ENCODE measurements around the gene LRMDA. TPM values are rescaled to one million over a fixed set of nuclear protein-coding genes. Genes with fewer than 3 reads are reported as not detected.

The LRMDA gene
- total and polyA plus RNA-seq, 2 of the 4 experiments (the other 2 are of a cell fraction) = 0.07 TPM; not detected in 1

DNA sequence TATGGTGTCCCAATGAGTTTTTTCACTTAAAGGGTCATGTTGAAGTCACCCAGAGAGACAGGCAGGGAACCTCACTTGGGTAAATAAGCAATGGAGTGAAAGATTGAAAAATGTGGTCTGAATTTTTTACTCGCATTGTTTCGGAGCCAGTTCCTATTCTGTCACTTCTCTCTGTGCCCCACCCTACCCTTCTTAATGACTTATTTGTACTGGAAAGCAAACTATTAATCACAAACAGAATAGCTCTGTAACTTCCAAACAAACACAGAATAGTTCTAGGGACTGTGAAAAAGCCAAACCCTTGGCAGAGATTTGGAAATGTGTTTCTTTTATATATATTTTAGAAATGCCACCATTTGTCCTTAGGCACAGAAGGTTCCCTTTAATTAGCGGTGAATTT lies 76.0 kb downstream of the LRMDA start:
- ATAC-seq (ENCODE audit: low read depth) (no peak), DNase-seq (no peak)
- WGBS, 2 experiments (ENCODE audit: extremely low coverage in 2 of 2, insufficient read length in 1 of 2) = no CpG with 5 or more reads among the region's 3 CpGs
- Histone ChIP-seq H4K5ac (ENCODE audit: low read depth, low read length) (no peak overlapping the region), H3K9me1 (ENCODE audit: insufficient read depth, low read length) (no peaks in the 10 kb centered on the region), H3K9ac (ENCODE audit: low read depth, low read length) (no peak overlapping the region), H2AFZ (replicated peaks; ENCODE audit: low read length, poor library complexity) (no peak overlapping the region), H2BK15ac (ENCODE audit: low read depth, low read length) (no peak overlapping the region), H3K4ac (ENCODE audit: low read depth, low read length) (no peak overlapping the region), H3K36me3 (ENCODE audit: control insufficient read depth, insufficient read depth, low read length) (no peaks in the 10 kb centered on the region), H2BK20ac (ENCODE audit: low read depth, low read length) (no peak overlapping the region), H3K27me3 (ENCODE audit: control insufficient read depth, insufficient read depth, low read length) (peaks cover 19% of the 10 kb centered on the region), H4K8ac (ENCODE audit: low read depth in 2 of 2, low read length in 2 of 2) (no peak overlapping the region), H2BK120ac (ENCODE audit: low read depth, low read length) (no peak overlapping the region), H3K18ac (ENCODE audit: low read depth, low read length) (no peak overlapping the region), H3K23ac (ENCODE audit: low read depth, low read length) (no peak overlapping the region), H3K4me1 (ENCODE audit: control insufficient read depth, insufficient read depth, low read length) (peaks cover 2% of the 10 kb centered on the region; the same call in 1 of the 2 replicates), H4K91ac (ENCODE audit: insufficient read depth, low read depth, low read length) (no peak overlapping the region), H3K4me2 (ENCODE audit: low read depth, low read length) (no peak overlapping the region), H3K14ac (replicated peaks; ENCODE audit: low read depth, low read length) (no peak overlapping the region), H3K4me3 (ENCODE audit: insufficient read depth, low read depth, low read length) (no peak overlapping the region), H3K56ac (ENCODE audit: extremely low read depth, insufficient read depth, low read length) (no peak overlapping the region), H2BK5ac (ENCODE audit: low read depth, low read length, poor library complexity, severe bottlenecking) (no peak overlapping the region), H4K20me1 (ENCODE audit: insufficient read depth, low read length) (no peaks in the 10 kb centered on the region), H3K79me1 (ENCODE audit: low read depth in 1 of 2, low read length in 2 of 2) (no peaks in the 10 kb centered on the region), H3K27ac (ENCODE audit: insufficient read depth, low read length) (no peak overlapping the region), H3K9me3 (ENCODE audit: control insufficient read depth, insufficient read depth, low read length) (no peaks in the 10 kb centered on the region), H2AK5ac (ENCODE audit: low read depth, low read length) (no peak overlapping the region), H2AK9ac (replicated peaks; ENCODE audit: low read depth, low read length, poor library complexity) (no peak overlapping the region)
- TF ChIP-seq FOS (IDR thresholded peaks at IDR 0.05; ENCODE audit: low read depth, low read length) = no peak
- TF ChIP-seq POLR2A (IDR thresholded peaks at IDR 0.05; ENCODE audit: low read depth, low read length) = no peak
- TF ChIP-seq MXI1 (IDR thresholded peaks at IDR 0.05; ENCODE audit: borderline replicate concordance, low read depth, low read length) = no peak
- TF ChIP-seq CTCF (conservative IDR thresholded peaks at IDR 0.05; ENCODE audit: low read depth, low read length) = no peak
- no peak for TF ChIP-seq BHLHE40 (IDR thresholded peaks at IDR 0.05; ENCODE audit: low read depth, low read length)
- TF ChIP-seq CEBPB (IDR thresholded peaks at IDR 0.05; ENCODE audit: low read depth, low read length) = no peak
- no peak for TF ChIP-seq MAFK (IDR thresholded peaks at IDR 0.05; ENCODE audit: low read depth, low read length)
- TF ChIP-seq NFE2L2 (IDR thresholded peaks at IDR 0.05; ENCODE audit: low read depth, low read length) = no peak
- no peak for TF ChIP-seq RAD21 (IDR thresholded peaks at IDR 0.05; ENCODE audit: low read length)
- no peak for TF ChIP-seq SMC3 (IDR thresholded peaks at IDR 0.05; ENCODE audit: low read depth, low read length)
- no peak for TF ChIP-seq CHD1 (IDR thresholded peaks at IDR 0.05; ENCODE audit: low read depth, low read length)
- TF ChIP-seq, protein P1, sequence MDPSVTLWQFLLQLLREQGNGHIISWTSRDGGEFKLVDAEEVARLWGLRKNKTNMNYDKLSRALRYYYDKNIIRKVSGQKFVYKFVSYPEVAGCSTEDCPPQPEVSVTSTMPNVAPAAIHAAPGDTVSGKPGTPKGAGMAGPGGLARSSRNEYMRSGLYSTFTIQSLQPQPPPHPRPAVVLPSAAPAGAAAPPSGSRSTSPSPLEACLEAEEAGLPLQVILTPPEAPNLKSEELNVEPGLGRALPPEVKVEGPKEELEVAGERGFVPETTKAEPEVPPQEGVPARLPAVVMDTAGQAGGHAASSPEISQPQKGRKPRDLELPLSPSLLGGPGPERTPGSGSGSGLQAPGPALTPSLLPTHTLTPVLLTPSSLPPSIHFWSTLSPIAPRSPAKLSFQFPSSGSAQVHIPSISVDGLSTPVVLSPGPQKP (IDR thresholded peaks at IDR 0.05; ENCODE audit: borderline replicate concordance, low read depth, low read length) = no peak
- in situ Hi-C loops (cut with MboI; ENCODE audit: low sequenced_read_pairs) = no loop called here
- ChIA-PET CTCF (no interaction called here), POLR2A (ENCODE audit: unreplicated experiment) (no interaction called here)
- intact Hi-C loops (cut with micrococcal nuclease) = no loop called here
- no TSS peak for BruUV-seq (replicated peaks)
- dilution Hi-C loops (cut with HindIII; ENCODE audit: low sequenced_read_pairs, unreplicated experiment) = no loop called here

Measured in IMR-90 (cell line).